ENCODE results near the gene TMEM178B. TPM values are rescaled to one million over a fixed set of nuclear protein-coding genes. Genes with fewer than 3 reads are reported as not detected.

TMEM178B gene
- total and polyA plus RNA-seq, 9 of the 15 experiments (the other 6 are each of a cell fraction or from before 2014, with no cell fraction given): under 0.01 to 0.03 (median 0.01) TPM; not detected in 5

- TF ChIP-seq RBM25 (IDR thresholded peaks at IDR 0.05; ENCODE audit: low read depth, low read length, severe bottlenecking) (no peak), ID3 (CRISPR knock-in tag; IDR thresholded peaks at IDR 0.05) (no peak), ID3 (tag; IDR thresholded peaks at IDR 0.05) (no peak), MTA3 (IDR thresholded peaks at IDR 0.05; ENCODE audit: borderline replicate concordance) (no peak), SAFB (IDR thresholded peaks at IDR 0.05; ENCODE audit: borderline replicate concordance, low read depth, low read length) (no peak)
Observed at GRCh38 chr7:141454338-141454737, 380.5 kb downstream of the TMEM178B start (continued).

- no TSS peak for BruUV-seq (replicated peaks)
Observed at GRCh38 chr7:141455723-141456122, 381.9 kb downstream of the TMEM178B start.

More at GRCh38 chr7:141455723-141456122, 381.9 kb downstream of the TMEM178B start:
- intact Hi-C loops (cut with micrococcal nuclease): no loop called here
- 0% methylated on average over 1 of the region's 1 CpG for WGBS (ENCODE audit: insufficient coverage, low coverage, missing lambda C conversion rate)
- ChIA-PET POLR2A (interaction anchor here (1.3 kb wide), 1 partner anchor 8 kb away, joined by 5 read pairs; no protein-coding TSS in a partner anchor), CTCF (ENCODE audit: low intra/inter-chr PET ratio) (interaction anchor here (0.6 kb wide), 1 partner anchor 90 kb away, joined by 3 read pairs; no protein-coding TSS in a partner anchor)
- H3K27ac ChIP-seq (ENCODE audit: extremely low read depth, low read depth, low read length): no peak overlapping the region
- H4K20me1 ChIP-seq (replicated peaks; ENCODE audit: control insufficient read depth, insufficient read depth, low read length): no peaks in the 10 kb centered on the region
- no peak for FAIRE-seq
- H2AFZ ChIP-seq (ENCODE audit: low read depth, low read length): no peak overlapping the region
- H3K4me2 ChIP-seq (ENCODE audit: insufficient read depth, low read length): no peak overlapping the region
- ATAC-seq: no peak
- no peaks in the 10 kb centered on the region for H3K36me3 ChIP-seq (ENCODE audit: control insufficient read depth, insufficient read depth, low read length)
- TF ChIP-seq ZNF184 (CRISPR knock-in tag; IDR thresholded peaks at IDR 0.05): no peak
- TF ChIP-seq ETV6 (IDR thresholded peaks at IDR 0.05; ENCODE audit: borderline replicate concordance in 1 of 2, low read depth in 2 of 2, low read length in 1 of 2): no peak
- TF ChIP-seq ETV6 (CRISPR knock-in tag; IDR thresholded peaks at IDR 0.05; ENCODE audit: borderline replicate concordance): no peak
- TF ChIP-seq HLTF (IDR thresholded peaks at IDR 0.05): no peak
- H3K79me2 ChIP-seq (ENCODE audit: control insufficient read depth, insufficient read depth, low read length): no peaks in the 10 kb centered on the region
- no peak overlapping the region for H3K9ac ChIP-seq (ENCODE audit: insufficient read depth in 1 of 2, low read depth in 2 of 2, low read length in 2 of 2)
- no peaks in the 10 kb centered on the region for H3K9me3 ChIP-seq (replicated peaks; ENCODE audit: control insufficient read depth, insufficient read depth, low read depth, low read length)
- DNase-seq (ENCODE audit: extremely low read depth in 1 of 4, low spot score in 3 of 4): no peak
- in situ Hi-C loops (cut with MboI): no loop called here
- H3K4me3 ChIP-seq: no peak overlapping the region
- H3K9me1 ChIP-seq (ENCODE audit: control insufficient read depth, insufficient read depth, low read length): no peaks in the 10 kb centered on the region
- H3K27me3 ChIP-seq (ENCODE audit: control insufficient read depth in 2 of 2, insufficient read depth in 2 of 2, low read length in 2 of 2): peaks cover 6 to 22% of the 10 kb centered on the region in 2 experiments; a peak in 4 of 5 replicates
- no peaks in the 10 kb centered on the region for H3K4me1 ChIP-seq (replicated peaks in 1 of 2; ENCODE audit: control insufficient read depth in 2 of 2, insufficient read depth in 2 of 2, low read length in 2 of 2)
